GM19035 (cell line): ENCODE results near the gene SYT14.

ENCODE experiments used
- ATAC-seq: cut with Tn5 transposase; IDR thresholded peaks from one replicate; pipeline ENCODE4 v1.9.1; 2021; ENCODE audit not compliant: unreplicated experiment

Gene SYT14

DNA sequence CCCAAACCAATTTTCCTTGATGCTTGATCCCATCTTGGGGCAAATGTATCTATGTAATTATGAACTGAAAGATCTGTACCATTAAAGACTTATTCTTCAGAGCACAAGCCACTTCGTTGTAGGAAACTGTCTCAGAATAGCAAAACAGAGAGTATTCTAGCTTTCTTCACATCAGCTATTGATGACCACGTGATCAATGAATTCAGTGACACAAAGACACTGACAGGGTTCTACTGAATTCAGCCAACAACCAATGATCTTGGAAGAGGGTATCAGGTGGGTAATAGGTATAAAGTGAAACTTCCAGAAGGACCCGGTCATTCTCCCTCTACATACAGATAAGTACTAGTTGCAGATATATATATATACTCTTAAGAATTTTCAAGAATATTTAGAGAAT lies 260.8 kb downstream of the SYT14 start:
- no peak for ATAC-seq

GRCh38 chr1:210200124-210200736 lies 262.2 kb downstream of the SYT14 start:
- no peak for ATAC-seq

- no peak for ATAC-seq
These were observed 263.7 kb downstream of the SYT14 start for GRCh38 chr1:210201681-210202080.

DNA sequence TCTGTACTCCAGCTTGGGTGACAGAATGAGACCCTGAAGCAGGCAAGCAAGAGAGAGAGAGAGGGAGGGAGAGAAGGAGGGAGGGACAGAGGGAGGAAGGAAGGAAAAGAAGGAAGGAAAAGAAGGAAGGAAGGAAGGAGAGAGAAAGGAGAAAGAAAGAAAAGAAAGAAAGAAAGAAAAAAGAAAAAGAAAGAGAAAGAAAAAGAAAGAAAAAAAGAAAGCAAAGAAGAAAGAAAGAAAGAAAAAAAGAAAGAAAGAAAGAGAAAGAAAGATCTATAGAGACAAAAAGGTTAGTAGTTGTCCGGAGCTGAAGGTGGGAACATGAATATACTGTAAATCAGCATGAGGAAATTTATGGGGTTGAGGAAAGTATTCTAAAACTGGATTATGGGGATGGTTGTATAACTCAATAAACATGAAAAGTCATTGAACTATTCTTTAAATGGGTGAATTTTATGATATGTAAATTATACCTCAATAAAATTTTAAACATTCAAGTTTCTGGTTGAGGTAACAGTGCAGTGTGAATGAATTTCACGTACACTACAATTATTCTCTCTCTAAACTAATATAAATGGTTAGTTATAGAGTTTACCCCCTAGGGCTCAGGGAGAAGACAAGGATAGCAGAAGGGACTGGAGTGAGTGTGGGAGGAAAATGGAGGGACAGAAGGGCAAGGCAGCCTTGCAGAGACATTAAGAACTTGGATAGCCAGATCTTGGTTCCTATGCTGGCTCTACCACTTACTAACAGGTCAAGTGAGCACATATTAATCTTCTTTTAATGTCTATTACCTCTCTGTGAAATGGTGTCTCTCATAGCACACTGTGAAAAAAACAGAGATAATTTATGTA lies 269.8 kb downstream of the SYT14 start:
- no peak for ATAC-seq

DNA sequence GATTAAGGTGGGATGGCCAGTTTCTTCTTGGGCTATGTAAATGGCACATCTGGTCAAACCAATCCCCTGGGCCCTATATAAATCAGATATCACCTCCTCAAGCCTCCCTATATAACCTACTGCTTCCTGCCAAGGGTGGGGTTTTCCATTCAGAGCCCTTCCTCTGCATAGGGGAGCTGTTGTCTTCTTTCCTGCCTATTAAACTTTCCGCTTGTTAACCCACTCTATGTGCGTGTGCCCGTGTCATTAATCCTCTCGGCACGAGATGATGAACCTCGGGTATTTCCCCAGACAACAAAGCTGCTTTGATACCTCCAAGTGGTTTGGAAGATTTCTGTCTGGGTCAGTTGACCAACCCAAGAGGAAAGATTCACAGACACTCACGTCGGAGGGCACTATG lies 275.3 kb downstream of the SYT14 start:
- no peak for ATAC-seq

GRCh38 chr1:210214573-210215409 lies 276.8 kb downstream of the SYT14 start:
- no peak for ATAC-seq

DNA sequence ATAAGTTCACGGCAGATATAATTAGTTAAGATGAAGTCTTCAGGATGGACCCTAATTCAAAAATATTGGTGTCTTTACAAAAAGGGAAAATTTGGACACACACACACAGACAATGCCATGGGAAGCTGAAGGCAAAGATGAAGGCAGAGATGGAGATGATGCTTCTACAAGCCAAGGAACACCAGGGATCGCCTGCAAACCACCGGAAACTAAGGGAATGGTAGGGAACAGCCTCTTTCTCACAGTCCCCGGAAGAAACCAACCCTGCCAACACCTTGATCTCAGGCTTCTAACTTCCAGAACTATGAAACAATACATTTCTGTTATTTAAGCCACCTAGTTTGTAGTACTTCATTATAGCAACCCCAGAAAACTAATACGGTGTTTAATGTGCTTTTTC lies 279.5 kb downstream of the SYT14 start:
- ATAC-seq: no peak

- no peak for ATAC-seq
These were observed 280.0 kb downstream of the SYT14 start for GRCh38 chr1:210218047-210218446.
